GM12878 (cell line): ENCODE results near the gene ZNF396. TPM values are rescaled to one million over a fixed set of nuclear protein-coding genes. Genes with fewer than 3 reads are reported as not detected.

ENCODE experiments used
- ATAC-seq: fragments of 200-7000 bp; cut with Tn5 transposase; 3 replicates; pipeline ENCODE4 v1.9.1; 2020; ENCODE audit warnings: mild to moderate bottlenecking, moderate library complexity
- BruUV-seq: library from RNA; stranded (reverse); fragments of 400-500 nt; replicated peaks from 2 replicates; lab custom pipeline; 2021; lab: Mats Ljungman, UMichigan
- CTCF ChIA-PET: fragments of 300-600 bp; sonication (Branson Sonifier 250); formaldehyde crosslinking; extraction: SDS; loops from one replicate; lab custom pipeline; 2021; ENCODE audit warnings: inconsistent platforms; lab: Yijun Ruan, JAX
- POLR2A ChIA-PET: fragments of 350-600 bp; formaldehyde crosslinking; extraction: SDS; loops from one replicate; lab custom pipeline; 2021; ENCODE audit warnings: inconsistent platforms; lab: Charles Lee
- RAD21 ChIA-PET: fragments of 300-600 bp; sonication (Branson Sonifier 250); formaldehyde crosslinking; loops from one replicate; lab custom pipeline; 2023; ENCODE audit warnings: antibody characterized with exemption; ENCODE audit not compliant: unreplicated experiment; lab: Charles Lee
- SMC1A ChIA-PET: fragments of 300-600 bp; sonication (Branson Sonifier 250); formaldehyde crosslinking; loops from one replicate; lab custom pipeline; 2023; ENCODE audit not compliant: unreplicated experiment, uncharacterized antibody; lab: Charles Lee
- DNase-seq: peaks from one replicate; pipeline ENCODE4 v3.0.0-alpha.2; 2011; ENCODE audit warnings: low read depth, low spot score
- FAIRE-seq: peaks from 3 replicates; lab custom pipeline; 2011; peaks lifted over from hg19 to GRCh38; lab: Jason Lieb, UNC
- H2AFZ ChIP-seq: 2 replicates; pipeline ENCODE4 v1.6.0; 2011; ENCODE audit warnings: low read depth, low read length, control low read depth; ENCODE audit not compliant: control insufficient read depth
- H3K27ac ChIP-seq: 2 replicates; pipeline ENCODE4 v1.5.1; 2011; ENCODE audit warnings: control low read depth; ENCODE audit not compliant: control insufficient read depth, insufficient read depth
- H3K27me3 ChIP-seq, 2 experiments: replicated peaks in 1 of 2; 2 replicates each; pipeline versions ENCODE4 v1.6.0 to v1.6.1; 2011; ENCODE audit warnings: low read length in 1 of 2; ENCODE audit not compliant: control insufficient read depth in 2 of 2, insufficient read depth in 2 of 2
- H3K36me3 ChIP-seq, 2 experiments: 2 replicates each; pipeline ENCODE4 v1.5.1; 2011; ENCODE audit warnings: low read length in 1 of 2; ENCODE audit not compliant: control insufficient read depth in 2 of 2, insufficient read depth in 2 of 2
- H3K4me1 ChIP-seq: 2 replicates; pipeline ENCODE4 v1.6.1; 2011; ENCODE audit warnings: mild to moderate bottlenecking, low read length, moderate library complexity, mixed read lengths; ENCODE audit not compliant: control insufficient read depth, insufficient read depth
- H3K4me2 ChIP-seq: 2 replicates; pipeline ENCODE4 v1.6.0; 2011; ENCODE audit warnings: control low read depth; ENCODE audit not compliant: control insufficient read depth, insufficient read depth
- H3K4me3 ChIP-seq: fragments of 200-600 bp; sonication (generic); 2 replicates; pipeline ENCODE4 v1.5.1; 2016
- H3K79me2 ChIP-seq: 2 replicates; pipeline ENCODE4 v1.6.0; 2011; ENCODE audit warnings: low read length; ENCODE audit not compliant: control insufficient read depth, insufficient read depth
- H3K9ac ChIP-seq: 2 replicates; pipeline ENCODE4 v1.8.0; 2011; ENCODE audit warnings: low read length, control low read depth, mixed read lengths; ENCODE audit not compliant: control insufficient read depth, insufficient read depth
- H3K9me3 ChIP-seq: replicated peaks from 3 replicates; pipeline ENCODE4 v1.5.1; 2011; ENCODE audit warnings: mild to moderate bottlenecking, low read length; ENCODE audit not compliant: control insufficient read depth, insufficient read depth
- H4K20me1 ChIP-seq: 2 replicates; pipeline ENCODE4 v1.6.0; 2011; ENCODE audit not compliant: control insufficient read depth, insufficient read depth
- EED ChIP-seq: sonication (generic); IDR thresholded peaks from 2 replicates; pipeline ENCODE4 v1.6.1; 2016; ENCODE audit warnings: antibody characterized with exemption, low read depth
- ETV6 ChIP-seq, 2 experiments: fragments of 450-650 bp in 1 of 2; IDR thresholded peaks in 1 of 2; conservative IDR thresholded peaks in 1 of 2; 2 replicates each; pipeline ENCODE4 v1.6.1; 2014; ENCODE audit warnings: antibody characterized with exemption in 1 of 2, borderline replicate concordance in 1 of 2, low read depth in 1 of 2, mild to moderate bottlenecking in 1 of 2, moderate library complexity in 1 of 2
- FOXM1 ChIP-seq: IDR thresholded peaks from 2 replicates; pipeline ENCODE4 v1.6.1; 2012; ENCODE audit warnings: low read depth, mild to moderate bottlenecking, inconsistent platforms, low read length, moderate library complexity
- HDAC2 ChIP-seq: fragments of 200-600 bp; sonication (generic); IDR thresholded peaks from 2 replicates; pipeline ENCODE4 v1.6.1; 2017
- NR2F1 ChIP-seq: fragments of 450-650 bp; conservative IDR thresholded peaks from 2 replicates; pipeline ENCODE4 v1.6.1; 2017; ENCODE audit warnings: mild to moderate bottlenecking
- SUZ12 ChIP-seq: fragments of 200-600 bp; sonication (generic); IDR thresholded peaks from one replicate; pipeline ENCODE4 v1.6.1; 2018; ENCODE audit warnings: antibody characterized with exemption, mild to moderate bottlenecking; ENCODE audit not compliant: unreplicated experiment
- TCF7 ChIP-seq: IDR thresholded peaks from 2 replicates; pipeline ENCODE4 v1.6.1; 2014; ENCODE audit warnings: antibody characterized with exemption, borderline replicate concordance
- WGBS: methylation state at CpG from one replicate; pipeline ENCODE4 v1.1.6; 2016; ENCODE audit warnings: low lambda C conversion rate; ENCODE audit not compliant: insufficient replicate concordance, insufficient coverage; ENCODE audit errors: missing lambda C conversion rate; 5-methylcytosine and 5-hydroxymethylcytosine counted together
- in situ Hi-C: fragments of 300-500 bp; cut with MboI; formaldehyde crosslinking; loops from 9 replicates; pipeline ENCODE4 v1.14.3; 2018; ENCODE audit warnings: mixed read lengths
- intact Hi-C: fragments of 100-400 bp; cut with micrococcal nuclease; formaldehyde crosslinking; loops from one replicate; pipeline ENCODE4 v1.14.2; 2022; ENCODE audit not compliant: unreplicated experiment
- polyA plus RNA-seq, 11 experiments: library from polyadenylated mRNA; depleted of rRNA in 4 of 11; unstranded in 6 of 11; stranded (reverse) in 5 of 11; fragments of >200 nt; fragmentation: Nextera tagmentation in 4 of 11; fragmentation: Illumina TruSeq in 1 of 11; extraction: Ambion mirVana in 4 of 11; extraction: Trizol in 1 of 11; gene quantifications; 1 replicate in 1 of 11; 2 replicates in 10 of 11; pipeline versions ENCODE4 v1.2.1 to v1.2.3, GENCODE V29; 2011 to 2016; ENCODE audit warnings: inconsistent platforms in 2 of 11, missing spikeins in 2 of 11, low read depth in 1 of 11
- total RNA-seq, 4 experiments: library from RNA; depleted of rRNA in 3 of 4; stranded (reverse); fragments of >200 nt in 3 of 4; fragmentation: Illumina TruSeq in 1 of 4; extraction: Trizol in 1 of 4; gene quantifications; 2 replicates each; pipeline versions ENCODE4 v1.2.1 to v1.2.3, GENCODE V29; 2013 to 2021
- TF ChIP-seq, protein P1 (sequence below): IDR thresholded peaks from 2 replicates; pipeline ENCODE4 v1.6.1; 2012; ENCODE audit warnings: low read depth, low read length, improper control_type of control experiment
- TF ChIP-seq, protein P2 (sequence below): IDR thresholded peaks from 2 replicates; pipeline ENCODE4 v1.6.1; 2011; ENCODE audit warnings: mild to moderate bottlenecking, low read depth, low read length, moderate library complexity; ENCODE audit not compliant: insufficient replicate concordance

ZNF396 gene
- total and polyA plus RNA-seq, 10 of the 15 experiments (the other 5 are each of a cell fraction or from before 2014, with no cell fraction given) = 0.14 to 0.79 (median 0.47) TPM

GRCh38 chr18:35326695-35327387 lies 50.3 kb downstream of the ZNF396 start:
- TF ChIP-seq TCF7 = no peak
- TF ChIP-seq, protein P1, sequence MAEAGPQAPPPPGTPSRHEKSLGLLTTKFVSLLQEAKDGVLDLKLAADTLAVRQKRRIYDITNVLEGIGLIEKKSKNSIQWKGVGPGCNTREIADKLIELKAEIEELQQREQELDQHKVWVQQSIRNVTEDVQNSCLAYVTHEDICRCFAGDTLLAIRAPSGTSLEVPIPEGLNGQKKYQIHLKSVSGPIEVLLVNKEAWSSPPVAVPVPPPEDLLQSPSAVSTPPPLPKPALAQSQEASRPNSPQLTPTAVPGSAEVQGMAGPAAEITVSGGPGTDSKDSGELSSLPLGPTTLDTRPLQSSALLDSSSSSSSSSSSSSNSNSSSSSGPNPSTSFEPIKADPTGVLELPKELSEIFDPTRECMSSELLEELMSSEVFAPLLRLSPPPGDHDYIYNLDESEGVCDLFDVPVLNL = no peak
- no peak for TF ChIP-seq FOXM1
- TF ChIP-seq EED = no peak
- TF ChIP-seq, protein P2, sequence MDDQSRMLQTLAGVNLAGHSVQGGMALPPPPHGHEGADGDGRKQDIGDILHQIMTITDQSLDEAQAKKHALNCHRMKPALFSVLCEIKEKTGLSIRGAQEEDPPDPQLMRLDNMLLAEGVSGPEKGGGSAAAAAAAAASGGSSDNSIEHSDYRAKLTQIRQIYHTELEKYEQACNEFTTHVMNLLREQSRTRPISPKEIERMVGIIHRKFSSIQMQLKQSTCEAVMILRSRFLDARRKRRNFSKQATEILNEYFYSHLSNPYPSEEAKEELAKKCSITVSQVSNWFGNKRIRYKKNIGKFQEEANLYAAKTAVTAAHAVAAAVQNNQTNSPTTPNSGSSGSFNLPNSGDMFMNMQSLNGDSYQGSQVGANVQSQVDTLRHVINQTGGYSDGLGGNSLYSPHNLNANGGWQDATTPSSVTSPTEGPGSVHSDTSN = no peak
- no peak for TF ChIP-seq SUZ12
- TF ChIP-seq HDAC2 = no peak
- TF ChIP-seq ETV6 (conservative IDR thresholded peaks at IDR 0.05 in 1 of 2, IDR thresholded peaks at IDR 0.05 in 1 of 2; ENCODE audit: borderline replicate concordance in 1 of 2, low read depth in 1 of 2) = no peak
- no peak for TF ChIP-seq NR2F1
- TF ChIP-seq, all 136 proteins: peak for 0
- ChIA-PET CTCF (no interaction called here), RAD21 (interaction anchor here (1.0 kb wide), 1 partner anchor 11 kb away, joined by 3 read pairs; no protein-coding TSS in a partner anchor), SMC1A (interaction anchor here (0.7 kb wide), 1 partner anchor 518 kb away, joined by 3 read pairs; no protein-coding TSS in a partner anchor), POLR2A (no interaction called here)
- Histone ChIP-seq H3K9ac (no peak overlapping the region), H3K79me2 (no peaks in the 10 kb centered on the region), H2AFZ (no peak overlapping the region), H3K4me2 (no peak overlapping the region), H3K27me3 (no peaks in the 10 kb centered on the region), H3K9me3 (no peaks in the 10 kb centered on the region), H4K20me1 (no peaks in the 10 kb centered on the region), H3K27ac (no peak overlapping the region), H3K4me3 (no peak overlapping the region), H3K4me1 (no peaks in the 10 kb centered on the region), H3K36me3 (no peaks in the 10 kb centered on the region; a peak in 2 of 4 replicates)
- no TSS peak for BruUV-seq
- no peak; the same call in 2 of the 3 replicates for ATAC-seq
- no peak for FAIRE-seq
- in situ Hi-C loops (no loop called here), intact Hi-C loops (no loop called here)
- 50% methylated on average over 3 of the region's 3 CpGs for WGBS
- no peak for DNase-seq
